CD4-positive, alpha-beta T cell treated with Interleukin-15 for 1 hour (primary cell): ENCODE data around the gene TAC3.
"Not testable (repeated sequence)": the region's sequence is repeated elsewhere in the genome, so short reads cannot be mapped to it uniquely, and the experiment has no call there.

Experiments used
- DNase-seq: peaks from one replicate; pipeline ENCODE4 v3.0.0-alpha.2; 2020

The TAC3 gene

GRCh38 chr12:57001448-57001906 is 14.9 kb downstream of the TAC3 start:
- peak; percentile 62 for DNase-seq

GRCh38 chr12:57000393-57000792 is 15.9 kb downstream of the TAC3 start:
- no peak for DNase-seq

GRCh38 chr12:56999456-56999855 is 16.9 kb downstream of the TAC3 start:
- no peak for DNase-seq

- no peak for DNase-seq
Measured at GRCh38 chr12:56998981-56999380, 17.3 kb downstream of the TAC3 start.

- DNase-seq = no peak
Measured at GRCh38 chr12:56998316-56998715, 18.0 kb downstream of the TAC3 start.

GRCh38 chr12:56996793-56997545 is 19.4 kb downstream of the TAC3 start:
- DNase-seq = no peak

GRCh38 chr12:56995930-56996496 is 20.3 kb downstream of the TAC3 start:
- no peak for DNase-seq

GRCh38 chr12:56995201-56995929 is 21.0 kb downstream of the TAC3 start:
- DNase-seq = no peak

- no peak for DNase-seq
Measured at GRCh38 chr12:56994231-56994746, 22.0 kb downstream of the TAC3 start.

- no peak for DNase-seq
Measured at GRCh38 chr12:56993346-56993745, 23.0 kb downstream of the TAC3 start.

GRCh38 chr12:56991319-56992246 is 24.7 kb downstream of the TAC3 start:
- no peak for DNase-seq

- no peak for DNase-seq
Measured at GRCh38 chr12:56990648-56991318, 25.5 kb downstream of the TAC3 start.

- no peak for DNase-seq
Measured at GRCh38 chr12:56989861-56990610, 26.3 kb downstream of the TAC3 start.

GRCh38 chr12:56988207-56988739 is 28.1 kb downstream of the TAC3 start:
- DNase-seq = no peak

GRCh38 chr12:56987551-56988053 is 28.7 kb downstream of the TAC3 start:
- DNase-seq = peak; percentile 68

- no peak for DNase-seq
Measured at GRCh38 chr12:56987011-56987410, 29.3 kb downstream of the TAC3 start.

- DNase-seq = not testable (repeated sequence)
Measured at GRCh38 chr12:56985714-56986113, 30.6 kb downstream of the TAC3 start.

GRCh38 chr12:56983386-56983785 is 32.9 kb downstream of the TAC3 start:
- no peak for DNase-seq

- DNase-seq = not testable (repeated sequence)
Measured at GRCh38 chr12:56982578-56983236, 33.6 kb downstream of the TAC3 start.

- no peak for DNase-seq
Measured at GRCh38 chr12:56980941-56981530, 35.3 kb downstream of the TAC3 start.
